K562 (cell line): ENCODE results near the gene MBD2. TPM values are rescaled to one million over a fixed set of nuclear protein-coding genes. Genes with fewer than 3 reads are reported as not detected.

Experiments used
- ATAC-seq: fragments of 200-7000 bp; cut with Tn5 transposase; 3 replicates; pipeline ENCODE4 v1.9.1; 2020; ENCODE audit warnings: moderate library complexity
- BruUV-seq: library from RNA; stranded (reverse); fragments of 400-500 nt; replicated peaks from 2 replicates; lab custom pipeline; 2021; lab: Mats Ljungman, UMichigan
- CTCF ChIA-PET: fragments of 300-600 bp; formaldehyde crosslinking; extraction: SDS; loops from one replicate; lab custom pipeline; 2021; ENCODE audit warnings: low intra/inter-chr PET ratio; lab: Yijun Ruan, JAX
- POLR2A ChIA-PET: fragments of 300-600, 350-650 bp; sonication (Branson Sonifier 250); formaldehyde crosslinking; extraction: SDS; loops from one replicate; lab custom pipeline; 2021; ENCODE audit warnings: antibody characterized with exemption, inconsistent platforms; lab: Yijun Ruan, JAX
- DNase-seq, 4 experiments: peaks; one replicate each; pipeline versions ENCODE4 v3.0.0 to v3.0.0-alpha.2; 2011 to 2018; ENCODE audit warnings: low spot score in 3 of 4, mixed read lengths in 3 of 4; ENCODE audit errors: extremely low read depth in 1 of 4
- FAIRE-seq: peaks from 2 replicates; lab custom pipeline; 2011; peaks lifted over from hg19 to GRCh38; lab: Jason Lieb, UNC
- H2AFZ ChIP-seq: 2 replicates; pipeline ENCODE4 v1.6.0; 2011; ENCODE audit warnings: low read depth, low read length, control low read depth, inconsistent platforms
- H3K27ac ChIP-seq: fragments of 200-600 bp; 3 replicates; pipeline ENCODE4 v1.8.0; 2011; ENCODE audit warnings: low read depth, mild to moderate bottlenecking, control low read depth, inconsistent platforms, low read length, moderate library complexity, mixed read lengths; ENCODE audit errors: extremely low read depth
- H3K27me3 ChIP-seq, 2 experiments: fragments of 300-600 bp in 1 of 2; 2 replicates in 1 of 2; 3 replicates in 1 of 2; pipeline versions ENCODE4 v1.6.0 to v1.8.0; 2011; ENCODE audit warnings: inconsistent platforms in 2 of 2, low read length in 2 of 2, mild to moderate bottlenecking in 1 of 2, mixed read lengths in 1 of 2, moderate library complexity in 1 of 2; ENCODE audit not compliant: control insufficient read depth in 2 of 2, insufficient read depth in 2 of 2
- H3K36me3 ChIP-seq: fragments of 300-600 bp; 3 replicates; pipeline ENCODE4 v1.8.0; 2011; ENCODE audit warnings: mild to moderate bottlenecking, low read length, inconsistent platforms; ENCODE audit not compliant: control insufficient read depth, insufficient read depth
- H3K4me1 ChIP-seq, 2 experiments: fragments of 200-600 bp in 1 of 2; replicated peaks in 1 of 2; 2 replicates in 1 of 2; 3 replicates in 1 of 2; pipeline versions ENCODE4 v1.5.1 to v1.8.0; 2011; ENCODE audit warnings: inconsistent platforms in 2 of 2, low read length in 2 of 2, mild to moderate bottlenecking in 1 of 2, mixed read lengths in 1 of 2, moderate library complexity in 1 of 2; ENCODE audit not compliant: control insufficient read depth in 2 of 2, insufficient read depth in 2 of 2
- H3K4me2 ChIP-seq: 2 replicates; pipeline ENCODE4 v1.6.1; 2011; ENCODE audit warnings: low read length, control low read depth, inconsistent platforms, mixed read lengths; ENCODE audit not compliant: insufficient read depth
- H3K4me3 ChIP-seq: fragments of 200-600 bp; sonication (generic), shearing (Covaris generic); 2 replicates; pipeline ENCODE4 v1.5.1; 2016; ENCODE audit warnings: control low read depth, inconsistent platforms
- H3K79me2 ChIP-seq: fragments of 200-600 bp; 3 replicates; pipeline ENCODE4 v1.8.0; 2011; ENCODE audit warnings: low read length, inconsistent platforms; ENCODE audit not compliant: control insufficient read depth, insufficient read depth
- H3K9ac ChIP-seq, 2 experiments: 2 replicates each; pipeline versions ENCODE4 v1.6.0 to v1.6.1; 2011; ENCODE audit warnings: low read depth in 2 of 2, low read length in 2 of 2, control low read depth in 1 of 2, inconsistent platforms in 1 of 2, mild to moderate bottlenecking in 1 of 2, mixed read lengths in 1 of 2; ENCODE audit not compliant: insufficient read depth in 1 of 2
- H3K9me1 ChIP-seq: one replicate; pipeline ENCODE4 v1.6.0; 2011; ENCODE audit warnings: inconsistent platforms, mild to moderate bottlenecking, low read length, moderate library complexity; ENCODE audit not compliant: control insufficient read depth, insufficient read depth
- H3K9me3 ChIP-seq: replicated peaks from 2 replicates; pipeline ENCODE4 v1.5.1; 2011; ENCODE audit warnings: low read depth, low read length, inconsistent platforms; ENCODE audit not compliant: control insufficient read depth, insufficient read depth
- H4K20me1 ChIP-seq: replicated peaks from 2 replicates; pipeline ENCODE4 v1.6.1; 2011; ENCODE audit warnings: low read length, inconsistent platforms, mixed read lengths; ENCODE audit not compliant: control insufficient read depth, insufficient read depth
- AFF1 ChIP-seq, 2 experiments: fragments of 450-650 bp; IDR thresholded peaks; 2 replicates each; pipeline ENCODE4 v1.6.1; 2018; ENCODE audit warnings: mild to moderate bottlenecking in 2 of 2, low read depth in 1 of 2; ENCODE audit not compliant: partially characterized antibody in 2 of 2
- FOXA1 ChIP-seq: fragments of 450-650 bp; IDR thresholded peaks from 2 replicates; pipeline ENCODE4 v1.6.1; 2016; ENCODE audit warnings: mild to moderate bottlenecking, borderline replicate concordance
- KAT2B ChIP-seq: IDR thresholded peaks from one replicate; pipeline ENCODE4 v1.6.1; 2012; ENCODE audit warnings: low read depth, mild to moderate bottlenecking, control low read depth, inconsistent platforms, low read length, moderate library complexity
- MCM5 ChIP-seq: fragments of 450-650 bp; IDR thresholded peaks from 2 replicates; pipeline ENCODE4 v1.6.1; 2016; ENCODE audit warnings: low read depth
- POLR2G ChIP-seq: fragments of 200-400 bp; formaldehyde crosslinking; IDR thresholded peaks from 2 replicates; pipeline ENCODE4 v1.6.1; 2017; ENCODE audit warnings: low read depth, mild to moderate bottlenecking, antibody characterized with exemption, low read length, moderate library complexity
- RFX7 ChIP-seq: fragments of 250-450 bp; sonication (Bioruptor Pico); IDR thresholded peaks from 2 replicates; pipeline ENCODE4 v1.5.1; 2021; ENCODE audit warnings: mild to moderate bottlenecking
- SP1 ChIP-seq: sonication (generic); formaldehyde crosslinking; IDR thresholded peaks from 2 replicates; pipeline ENCODE4 v1.8.1; 2022; ENCODE audit warnings: mild to moderate bottlenecking, missing genetic modification reagents
- TFE3 ChIP-seq: fragments of 450-650 bp; formaldehyde crosslinking; IDR thresholded peaks from 2 replicates; pipeline ENCODE4 v1.4.0; 2020; ENCODE audit warnings: mild to moderate bottlenecking, mixed read lengths
- ZBTB7A ChIP-seq: IDR thresholded peaks from 2 replicates; pipeline ENCODE4 v1.6.1; 2011; ENCODE audit warnings: low read depth, mild to moderate bottlenecking, low read length, moderate library complexity, borderline replicate concordance; ENCODE audit not compliant: control insufficient read depth
- ZBTB8A ChIP-seq: fragments of 450-650 bp; IDR thresholded peaks from 2 replicates; pipeline ENCODE4 v1.6.1; 2018; ENCODE audit warnings: mild to moderate bottlenecking, moderate library complexity; ENCODE audit not compliant: partially characterized antibody
- ZNF184 ChIP-seq: sonication (generic); formaldehyde crosslinking; IDR thresholded peaks from 2 replicates; pipeline ENCODE4 v1.5.0; 2020; ENCODE audit warnings: missing genetic modification reagents
- ZNF316 ChIP-seq: fragments of 450-650 bp; IDR thresholded peaks from 2 replicates; pipeline ENCODE4 v1.6.1; 2016
- ZNF586 ChIP-seq: fragments of 450-650 bp; formaldehyde crosslinking; conservative IDR thresholded peaks from 2 replicates; pipeline ENCODE4 v1.4.0; 2020; ENCODE audit warnings: mild to moderate bottlenecking, moderate library complexity
- ZNF696 ChIP-seq: fragments of 250-450 bp; sonication (Bioruptor Pico); conservative IDR thresholded peaks from 2 replicates; pipeline ENCODE4 v1.4.0; 2020; ENCODE audit warnings: mild to moderate bottlenecking, moderate library complexity
- ZNF780A ChIP-seq: fragments of 250-450 bp; sonication (Bioruptor Pico); IDR thresholded peaks from 2 replicates; pipeline ENCODE4 v1.5.0; 2021; ENCODE audit warnings: mild to moderate bottlenecking
- ZNF785 ChIP-seq: fragments of 250-450 bp; sonication (Bioruptor Pico); IDR thresholded peaks from 2 replicates; pipeline ENCODE4 v1.4.0; 2020; ENCODE audit warnings: mild to moderate bottlenecking
- whole genome bisulfite sequencing: fragments of 100-300 bp; shearing (Covaris generic); methylation state at CpG from one replicate; pipeline ENCODE4 v1.1.6; 2016; ENCODE audit warnings: low coverage, mixed read lengths; ENCODE audit not compliant: insufficient coverage; ENCODE audit errors: missing lambda C conversion rate; 5-methylcytosine and 5-hydroxymethylcytosine counted together
- in situ Hi-C: fragments of 300-500 bp; cut with MboI; formaldehyde crosslinking; loops from 4 replicates; pipeline ENCODE4 v1.15.0; 2018; ENCODE audit warnings: inconsistent platforms, mixed read lengths
- intact Hi-C: fragments of 100-400 bp; cut with micrococcal nuclease; formaldehyde crosslinking; loops from 2 replicates; pipeline ENCODE4 v1.14.2; 2022
- polyA plus RNA-seq, 8 experiments: library from polyadenylated mRNA; depleted of rRNA in 4 of 8; stranded (reverse) in 5 of 8; unstranded in 3 of 8; fragments of >200 nt; fragmentation: Nextera tagmentation in 2 of 8; fragmentation: Illumina TruSeq in 1 of 8; extraction: Ambion mirVana in 2 of 8; extraction: Trizol in 1 of 8; gene quantifications; 2 replicates each; pipeline versions ENCODE4 v1.2.1 to v1.2.3, GENCODE V29; 2011 to 2014; ENCODE audit warnings: inconsistent platforms in 1 of 8, missing spikeins in 1 of 8
- total RNA-seq, 7 experiments: library from RNA; depleted of rRNA in 6 of 7; stranded (reverse); fragments of >200 nt in 6 of 7; fragmentation: Illumina TruSeq in 2 of 7; extraction: Trizol in 2 of 7; gene quantifications; 2 replicates each; pipeline versions ENCODE4 v1.2.1 to v1.2.3, GENCODE V29; 2011 to 2021; ENCODE audit warnings: low replicate concordance in 1 of 7

MBD2 gene
- total and polyA plus RNA-seq, 9 of the 15 experiments (the other 6 are each of a cell fraction or from before 2014, with no cell fraction given) = 4.4 to 40.2 (median 13.9) TPM

GRCh38 chr18:54257015-54257414 lies 32.5 kb upstream of the MBD2 start:
- WGBS = 57% methylated on average over 2 of the region's 2 CpGs
- Histone ChIP-seq H3K4me1 (peaks cover 0 to 6% of the 10 kb centered on the region in 2 experiments; a peak in 3 of 5 replicates), H3K36me3 (no peaks in the 10 kb centered on the region), H3K79me2 (no peaks in the 10 kb centered on the region), H3K4me3 (no peak overlapping the region), H3K9me3 (no peaks in the 10 kb centered on the region), H3K27me3 (no peaks in the 10 kb centered on the region), H3K9me1 (no peaks in the 10 kb centered on the region), H3K27ac (no peak overlapping the region), H4K20me1 (no peaks in the 10 kb centered on the region), H3K4me2 (no peak overlapping the region), H2AFZ (no peak overlapping the region), H3K9ac (no peak overlapping the region)
- no TSS peak for BruUV-seq
- in situ Hi-C loops (no loop called here), intact Hi-C loops (no loop called here)
- DNase-seq = no peak
- FAIRE-seq = no peak
- no peak for TF ChIP-seq ZNF696
- no peak for TF ChIP-seq ZNF586 (CRISPR knock-in tag)
- no peak for TF ChIP-seq SP1 (CRISPR knock-in tag)
- TF ChIP-seq MCM5 = no peak
- no peak for TF ChIP-seq TFE3 (CRISPR knock-in tag)
- no peak for TF ChIP-seq ZNF780A (CRISPR knock-in tag)
- TF ChIP-seq ZNF316 = no peak
- TF ChIP-seq KAT2B = no peak
- no peak for TF ChIP-seq RFX7
- TF ChIP-seq ZBTB8A = no peak
- no peak for TF ChIP-seq ZNF184 (CRISPR knock-in tag)
- no peak for TF ChIP-seq ZBTB7A
- no peak for TF ChIP-seq ZNF785 (CRISPR knock-in tag)
- no peak for TF ChIP-seq POLR2G
- TF ChIP-seq AFF1 (IDR thresholded peaks at IDR 0.05; ENCODE audit: low read depth in 1 of 2, partially characterized antibody in 2 of 2) = no peak
- TF ChIP-seq FOXA1 = no peak
- no peak for ATAC-seq
- POLR2A ChIA-PET = interaction anchor here (1.2 kb wide), 1 partner anchor 15 kb away, joined by 3 read pairs; no protein-coding TSS in a partner anchor
- CTCF ChIA-PET = no interaction called here
